K562 (cell line): Measurements from ENCODE around the gene DNAJA1. TPM values are rescaled to one million over a fixed set of nuclear protein-coding genes. Genes with fewer than 3 reads are reported as not detected.

Experiments used
- ATAC-seq: fragments of 200-7000 bp; cut with Tn5 transposase; 3 replicates; pipeline ENCODE4 v1.9.1; 2020; ENCODE audit warnings: moderate library complexity
- BruUV-seq: library from RNA; stranded (reverse); fragments of 400-500 nt; replicated peaks from 2 replicates; lab custom pipeline; 2021; lab: Mats Ljungman, UMichigan
- CTCF ChIA-PET: fragments of 300-600 bp; formaldehyde crosslinking; extraction: SDS; loops from one replicate; lab custom pipeline; 2021; ENCODE audit warnings: low intra/inter-chr PET ratio; lab: Yijun Ruan, JAX
- POLR2A ChIA-PET: fragments of 300-600, 350-650 bp; sonication (Branson Sonifier 250); formaldehyde crosslinking; extraction: SDS; loops from one replicate; lab custom pipeline; 2021; ENCODE audit warnings: antibody characterized with exemption, inconsistent platforms; lab: Yijun Ruan, JAX
- DNase-seq, 4 experiments: peaks; one replicate each; pipeline versions ENCODE4 v3.0.0 to v3.0.0-alpha.2; 2011 to 2018; ENCODE audit warnings: low spot score in 3 of 4, mixed read lengths in 3 of 4; ENCODE audit errors: extremely low read depth in 1 of 4
- FAIRE-seq: peaks from 2 replicates; lab custom pipeline; 2011; peaks lifted over from hg19 to GRCh38; lab: Jason Lieb, UNC
- H2AFZ ChIP-seq: 2 replicates; pipeline ENCODE4 v1.6.0; 2011; ENCODE audit warnings: low read depth, low read length, control low read depth, inconsistent platforms
- H3K27ac ChIP-seq: fragments of 200-600 bp; 3 replicates; pipeline ENCODE4 v1.8.0; 2011; ENCODE audit warnings: low read depth, mild to moderate bottlenecking, control low read depth, inconsistent platforms, low read length, moderate library complexity, mixed read lengths; ENCODE audit errors: extremely low read depth
- H3K27me3 ChIP-seq, 2 experiments: fragments of 300-600 bp in 1 of 2; 2 replicates in 1 of 2; 3 replicates in 1 of 2; pipeline versions ENCODE4 v1.6.0 to v1.8.0; 2011; ENCODE audit warnings: inconsistent platforms in 2 of 2, low read length in 2 of 2, mild to moderate bottlenecking in 1 of 2, mixed read lengths in 1 of 2, moderate library complexity in 1 of 2; ENCODE audit not compliant: control insufficient read depth in 2 of 2, insufficient read depth in 2 of 2
- H3K36me3 ChIP-seq: fragments of 300-600 bp; 3 replicates; pipeline ENCODE4 v1.8.0; 2011; ENCODE audit warnings: mild to moderate bottlenecking, low read length, inconsistent platforms; ENCODE audit not compliant: control insufficient read depth, insufficient read depth
- H3K4me1 ChIP-seq, 2 experiments: fragments of 200-600 bp in 1 of 2; replicated peaks in 1 of 2; 2 replicates in 1 of 2; 3 replicates in 1 of 2; pipeline versions ENCODE4 v1.5.1 to v1.8.0; 2011; ENCODE audit warnings: inconsistent platforms in 2 of 2, low read length in 2 of 2, mild to moderate bottlenecking in 1 of 2, mixed read lengths in 1 of 2, moderate library complexity in 1 of 2; ENCODE audit not compliant: control insufficient read depth in 2 of 2, insufficient read depth in 2 of 2
- H3K4me2 ChIP-seq: 2 replicates; pipeline ENCODE4 v1.6.1; 2011; ENCODE audit warnings: low read length, control low read depth, inconsistent platforms, mixed read lengths; ENCODE audit not compliant: insufficient read depth
- H3K4me3 ChIP-seq: fragments of 200-600 bp; sonication (generic), shearing (Covaris generic); 2 replicates; pipeline ENCODE4 v1.5.1; 2016; ENCODE audit warnings: control low read depth, inconsistent platforms
- H3K79me2 ChIP-seq: fragments of 200-600 bp; 3 replicates; pipeline ENCODE4 v1.8.0; 2011; ENCODE audit warnings: low read length, inconsistent platforms; ENCODE audit not compliant: control insufficient read depth, insufficient read depth
- H3K9ac ChIP-seq, 2 experiments: 2 replicates each; pipeline versions ENCODE4 v1.6.0 to v1.6.1; 2011; ENCODE audit warnings: low read depth in 2 of 2, low read length in 2 of 2, control low read depth in 1 of 2, inconsistent platforms in 1 of 2, mild to moderate bottlenecking in 1 of 2, mixed read lengths in 1 of 2; ENCODE audit not compliant: insufficient read depth in 1 of 2
- H3K9me1 ChIP-seq: one replicate; pipeline ENCODE4 v1.6.0; 2011; ENCODE audit warnings: inconsistent platforms, mild to moderate bottlenecking, low read length, moderate library complexity; ENCODE audit not compliant: control insufficient read depth, insufficient read depth
- H3K9me3 ChIP-seq: replicated peaks from 2 replicates; pipeline ENCODE4 v1.5.1; 2011; ENCODE audit warnings: low read depth, low read length, inconsistent platforms; ENCODE audit not compliant: control insufficient read depth, insufficient read depth
- H4K20me1 ChIP-seq: replicated peaks from 2 replicates; pipeline ENCODE4 v1.6.1; 2011; ENCODE audit warnings: low read length, inconsistent platforms, mixed read lengths; ENCODE audit not compliant: control insufficient read depth, insufficient read depth
- CBFA2T3 ChIP-seq: fragments of 450-650 bp; IDR thresholded peaks from 2 replicates; pipeline ENCODE4 v1.6.1; 2017
- HDAC8 ChIP-seq: fragments of 450-650 bp; IDR thresholded peaks from 2 replicates; pipeline ENCODE4 v1.6.1; 2016; ENCODE audit warnings: mild to moderate bottlenecking, missing genetic modification characterization, moderate library complexity, missing compliant biosample characterization
- JUND ChIP-seq, 2 experiments: IDR thresholded peaks; 2 replicates in 1 of 2; 3 replicates in 1 of 2; pipeline ENCODE4 v1.6.1; 2011; ENCODE audit warnings: borderline replicate concordance in 2 of 2, low read depth in 2 of 2, low read length in 2 of 2, improper control_type of control experiment in 1 of 2, missing biosample characterization in 1 of 2, missing genetic modification characterization in 1 of 2, missing genetic modification reagents in 1 of 2
- NELFE ChIP-seq: IDR thresholded peaks from 2 replicates; pipeline ENCODE4 v1.6.1; 2011; ENCODE audit warnings: mild to moderate bottlenecking; ENCODE audit not compliant: insufficient read depth, insufficient read length
- NONO ChIP-seq, 2 experiments: fragments of 200-400 bp in 1 of 2; fragments of 450-650 bp in 1 of 2; formaldehyde crosslinking in 1 of 2; IDR thresholded peaks; 2 replicates each; pipeline ENCODE4 v1.6.1; 2017; ENCODE audit warnings: low read depth in 2 of 2, mild to moderate bottlenecking in 2 of 2, moderate library complexity in 2 of 2, low read length in 1 of 2
- SETDB1 ChIP-seq: IDR thresholded peaks from one replicate; pipeline ENCODE4 v1.6.1; 2012; ENCODE audit warnings: low read length, control low read depth, inconsistent platforms
- ZFPM2 ChIP-seq: fragments of 250-450 bp; sonication (Bioruptor Pico); IDR thresholded peaks from 2 replicates; pipeline ENCODE4 v1.5.1; 2022; ENCODE audit warnings: mild to moderate bottlenecking
- ZNF766 ChIP-seq: fragments of 200-800 bp; sonication (Bioruptor generic); conservative IDR thresholded peaks from 2 replicates; pipeline ENCODE4 v1.6.1; 2016; ENCODE audit warnings: missing genetic modification characterization, missing compliant biosample characterization
- WGBS: fragments of 100-300 bp; shearing (Covaris generic); methylation state at CpG from one replicate; pipeline ENCODE4 v1.1.6; 2016; ENCODE audit warnings: low coverage, mixed read lengths; ENCODE audit not compliant: insufficient coverage; ENCODE audit errors: missing lambda C conversion rate; 5-methylcytosine and 5-hydroxymethylcytosine counted together
- in situ Hi-C: fragments of 300-500 bp; cut with MboI; formaldehyde crosslinking; loops from 4 replicates; pipeline ENCODE4 v1.15.0; 2018; ENCODE audit warnings: inconsistent platforms, mixed read lengths
- intact Hi-C: fragments of 100-400 bp; cut with micrococcal nuclease; formaldehyde crosslinking; loops from 2 replicates; pipeline ENCODE4 v1.14.2; 2022
- polyA plus RNA-seq, 8 experiments: library from polyadenylated mRNA; depleted of rRNA in 4 of 8; stranded (reverse) in 5 of 8; unstranded in 3 of 8; fragments of >200 nt; fragmentation: Nextera tagmentation in 2 of 8; fragmentation: Illumina TruSeq in 1 of 8; extraction: Ambion mirVana in 2 of 8; extraction: Trizol in 1 of 8; gene quantifications; 2 replicates each; pipeline versions ENCODE4 v1.2.1 to v1.2.3, GENCODE V29; 2011 to 2014; ENCODE audit warnings: inconsistent platforms in 1 of 8, missing spikeins in 1 of 8
- total RNA-seq, 7 experiments: library from RNA; depleted of rRNA in 6 of 7; stranded (reverse); fragments of >200 nt in 6 of 7; fragmentation: Illumina TruSeq in 2 of 7; extraction: Trizol in 2 of 7; gene quantifications; 2 replicates each; pipeline versions ENCODE4 v1.2.1 to v1.2.3, GENCODE V29; 2011 to 2021; ENCODE audit warnings: low replicate concordance in 1 of 7
- TF ChIP-seq, protein P1 (sequence below): fragments of 450-650 bp; IDR thresholded peaks from 2 replicates; pipeline ENCODE4 v1.6.1; 2016; ENCODE audit warnings: mild to moderate bottlenecking

DNAJA1 gene
- total and polyA plus RNA-seq, 9 of the 15 experiments (the other 6 are each of a cell fraction or from before 2014, with no cell fraction given) = 109 to 359 (median 175) TPM

DNA sequence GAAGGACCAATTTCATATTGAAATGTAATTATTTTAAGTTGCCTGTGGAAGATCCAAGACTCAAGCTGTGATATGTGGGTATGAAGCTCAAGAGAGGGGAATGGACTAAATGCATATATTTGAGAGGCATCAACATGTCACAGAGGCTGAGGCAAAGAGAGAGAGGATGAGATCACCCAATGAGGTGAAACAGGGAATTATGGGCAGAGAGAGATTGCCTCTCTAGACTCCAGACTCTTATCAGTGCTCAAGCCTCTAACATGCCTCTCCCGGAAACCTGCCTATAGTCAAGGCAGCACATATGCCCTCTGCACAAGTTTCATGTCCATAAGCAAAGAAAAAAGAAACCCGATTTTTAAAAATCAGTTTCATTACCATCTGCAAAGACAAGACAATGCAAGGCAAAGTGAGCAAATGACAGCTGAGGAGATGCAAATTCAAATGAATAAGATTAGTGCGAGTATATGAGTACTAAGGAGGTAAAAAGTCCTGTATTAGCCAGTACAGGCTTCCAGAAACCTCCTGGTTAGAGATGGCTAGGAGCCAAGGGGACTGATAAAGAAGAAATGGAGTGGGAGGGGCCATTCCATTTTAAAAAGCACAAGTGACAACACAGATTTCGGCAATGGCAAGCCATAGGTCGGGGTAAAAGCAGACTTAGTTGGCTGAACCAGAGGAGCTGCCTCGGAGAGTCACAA is 33.0 kb upstream of the DNAJA1 start:
- H3K27ac ChIP-seq = peak overlapping the region; percentile 34; the same call in 2 of the 3 replicates
- in situ Hi-C loops (no loop called here), intact Hi-C loops (loop anchor here (2.0 to 10.0 kb wide), 2 partner anchors 33 to 233 kb away; partner anchors contain the start of gene DNAJA1)
- H4K20me1 ChIP-seq = peaks cover 7% of the 10 kb centered on the region; the same call in 1 of the 2 replicates
- FAIRE-seq (peak; percentile 74), ATAC-seq (peak; percentile 93), DNase-seq (peak; percentile 27 to 65 (median 36))
- H3K27me3 ChIP-seq = no peaks in the 10 kb centered on the region
- ChIA-PET CTCF (no interaction called here), POLR2A (interaction anchor here (0.6 to 2.9 kb wide), 5 partner anchors 10 to 1024 kb away, joined by 3 to 7 read pairs (median 4); partner anchors contain the start of genes APTX and DNAJA1)
- H3K4me3 ChIP-seq = no peak overlapping the region
- peaks cover 14 to 22% of the 10 kb centered on the region in 2 experiments; a peak in 4 of 5 replicates for H3K4me1 ChIP-seq
- no peak overlapping the region for H3K9ac ChIP-seq
- WGBS = 0% methylated on average over 6 of the region's 6 CpGs
- peaks cover 67% of the 10 kb centered on the region for H3K36me3 ChIP-seq
- H2AFZ ChIP-seq = no peak overlapping the region
- no TSS peak for BruUV-seq
- H3K9me3 ChIP-seq = no peaks in the 10 kb centered on the region
- peaks cover 50% of the 10 kb centered on the region for H3K79me2 ChIP-seq
- H3K4me2 ChIP-seq = peak overlapping the region; percentile 21; the same call in 1 of the 2 replicates
- no peaks in the 10 kb centered on the region for H3K9me1 ChIP-seq
- TF ChIP-seq ZFPM2 (CRISPR knock-in tag) (no peak), HDAC8 (tag) (no peak), JUND (IDR thresholded peaks at IDR 0.05; ENCODE audit: borderline replicate concordance, low read depth, low read length) (peak; percentile 89), JUND (tag; IDR thresholded peaks at IDR 0.05; ENCODE audit: borderline replicate concordance, low read depth, low read length) (peak; percentile 84), NONO (IDR thresholded peaks at IDR 0.05; ENCODE audit: low read depth in 2 of 2, low read length in 1 of 2) (no peak), SETDB1 (no peak), CBFA2T3 (no peak), ZNF766 (CRISPR knock-in tag) (peak; percentile 72; the same call in 1 of the 2 replicates), NELFE (no peak)
- TF ChIP-seq, protein P1, sequence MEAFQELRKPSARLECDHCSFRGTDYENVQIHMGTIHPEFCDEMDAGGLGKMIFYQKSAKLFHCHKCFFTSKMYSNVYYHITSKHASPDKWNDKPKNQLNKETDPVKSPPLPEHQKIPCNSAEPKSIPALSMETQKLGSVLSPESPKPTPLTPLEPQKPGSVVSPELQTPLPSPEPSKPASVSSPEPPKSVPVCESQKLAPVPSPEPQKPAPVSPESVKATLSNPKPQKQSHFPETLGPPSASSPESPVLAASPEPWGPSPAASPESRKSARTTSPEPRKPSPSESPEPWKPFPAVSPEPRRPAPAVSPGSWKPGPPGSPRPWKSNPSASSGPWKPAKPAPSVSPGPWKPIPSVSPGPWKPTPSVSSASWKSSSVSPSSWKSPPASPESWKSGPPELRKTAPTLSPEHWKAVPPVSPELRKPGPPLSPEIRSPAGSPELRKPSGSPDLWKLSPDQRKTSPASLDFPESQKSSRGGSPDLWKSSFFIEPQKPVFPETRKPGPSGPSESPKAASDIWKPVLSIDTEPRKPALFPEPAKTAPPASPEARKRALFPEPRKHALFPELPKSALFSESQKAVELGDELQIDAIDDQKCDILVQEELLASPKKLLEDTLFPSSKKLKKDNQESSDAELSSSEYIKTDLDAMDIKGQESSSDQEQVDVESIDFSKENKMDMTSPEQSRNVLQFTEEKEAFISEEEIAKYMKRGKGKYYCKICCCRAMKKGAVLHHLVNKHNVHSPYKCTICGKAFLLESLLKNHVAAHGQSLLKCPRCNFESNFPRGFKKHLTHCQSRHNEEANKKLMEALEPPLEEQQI = no peak
